Measurements from ENCODE around the gene SMIM29. TPM values are rescaled to one million over a fixed set of nuclear protein-coding genes. Genes with fewer than 3 reads are reported as not detected.

Gene SMIM29
- total and polyA plus RNA-seq, 2 donors (not counting 3 experiments of a cell fraction or from before 2014, with no cell fraction given) = 37.6 to 75.2 TPM

DNA sequence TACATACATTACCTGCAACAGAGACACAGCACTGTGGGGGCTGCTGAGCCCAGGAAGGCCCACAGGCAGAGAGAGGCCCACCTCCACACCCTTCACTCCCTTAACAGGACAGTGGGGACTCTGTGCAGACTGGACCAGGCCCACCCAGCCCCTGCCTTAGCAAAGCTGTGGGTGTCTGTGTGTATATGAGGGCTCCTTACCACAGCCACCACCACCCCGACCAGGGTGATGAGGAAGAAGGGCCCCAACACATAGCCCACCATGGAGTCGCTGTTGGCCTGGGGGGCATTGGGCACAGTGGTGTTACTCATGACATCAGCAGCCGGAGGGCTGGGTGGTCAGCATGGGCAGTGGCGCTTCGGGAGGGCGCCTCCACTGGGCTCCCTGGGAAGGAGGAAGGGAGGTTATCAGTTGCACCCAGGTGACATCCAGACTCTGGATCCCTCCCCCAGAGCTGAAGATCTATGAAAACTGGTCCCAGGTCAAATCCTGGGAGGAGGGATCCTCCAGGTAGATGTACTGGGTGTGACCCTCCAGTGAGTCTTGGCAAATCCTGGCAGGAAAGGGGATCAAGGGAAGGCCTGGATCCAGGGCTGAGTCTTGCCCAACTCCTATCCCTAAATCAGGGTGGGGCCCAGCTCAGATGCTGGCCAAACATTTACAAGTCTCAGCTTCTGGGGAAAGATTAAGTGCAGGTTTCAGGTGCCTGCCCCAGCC is 1.2 kb downstream of the SMIM29 start:
- no TSS peak for BruUV-seq (replicated peaks)
- H4K20me1 ChIP-seq (replicated peaks; ENCODE audit: control insufficient read depth, extremely low read depth, insufficient read depth, low read length) = no peaks in the 10 kb centered on the region
- H3K4me3 ChIP-seq (replicated peaks in 1 of 3; ENCODE audit: insufficient read depth in 1 of 3, low read depth in 1 of 3, low read length in 3 of 3) = no peak overlapping the region
- ChIA-PET POLR2A (interaction anchor here (0.6 to 3.4 kb wide), 4 partner anchors 11 to 52 kb away, joined by 3 to 13 read pairs (median 5); partner anchors contain the start of gene HMGA1), CTCF (interaction anchor here (1.4 to 5.8 kb wide), 4 partner anchors 11 to 170 kb away, joined by 5 to 278 read pairs (median 50); partner anchors contain the start of gene HMGA1)
- FAIRE-seq (peak; percentile 59), DNase-seq (ENCODE audit: low read depth, low spot score) (no peak)
- peak overlapping the region; percentile 88 for H3K9ac ChIP-seq (replicated peaks; ENCODE audit: extremely low read depth, insufficient read depth, low read length)
- peak overlapping the region; percentile 81 for H3K27ac ChIP-seq (ENCODE audit: insufficient read depth, low read depth, low read length)
- H2AFZ ChIP-seq (ENCODE audit: low read depth, low read length) = no peak overlapping the region
- peaks cover 4% of the 10 kb centered on the region for H3K79me2 ChIP-seq (ENCODE audit: control insufficient read depth, insufficient read depth, low read length)
- TF ChIP-seq POLR2AphosphoS5 (IDR thresholded peaks at IDR 0.05; ENCODE audit: insufficient read depth, low read depth, low read length) (no peak), EZH2 (IDR thresholded peaks at IDR 0.05; ENCODE audit: borderline replicate concordance, low read depth, low read length, severe bottlenecking) (no peak), MYC (IDR thresholded peaks at IDR 0.05; ENCODE audit: low read depth, low read length) (no peak), JUN (IDR thresholded peaks at IDR 0.05; ENCODE audit: borderline replicate concordance, insufficient read depth, insufficient read length, low read depth) (no peak), POLR2A (IDR thresholded peaks at IDR 0.05; ENCODE audit: low read depth, low read length) (no peak), GATA2 (IDR thresholded peaks at IDR 0.05; ENCODE audit: insufficient read depth, insufficient read length, low read depth, low read length) (no peak), FOS (IDR thresholded peaks at IDR 0.05; ENCODE audit: borderline replicate concordance, insufficient read depth, low read length) (no peak)
- TF ChIP-seq, protein P1, sequence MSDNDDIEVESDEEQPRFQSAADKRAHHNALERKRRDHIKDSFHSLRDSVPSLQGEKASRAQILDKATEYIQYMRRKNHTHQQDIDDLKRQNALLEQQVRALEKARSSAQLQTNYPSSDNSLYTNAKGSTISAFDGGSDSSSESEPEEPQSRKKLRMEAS (IDR thresholded peaks at IDR 0.05; ENCODE audit: insufficient read depth, insufficient read length) = no peak
- TF ChIP-seq, protein P2, sequence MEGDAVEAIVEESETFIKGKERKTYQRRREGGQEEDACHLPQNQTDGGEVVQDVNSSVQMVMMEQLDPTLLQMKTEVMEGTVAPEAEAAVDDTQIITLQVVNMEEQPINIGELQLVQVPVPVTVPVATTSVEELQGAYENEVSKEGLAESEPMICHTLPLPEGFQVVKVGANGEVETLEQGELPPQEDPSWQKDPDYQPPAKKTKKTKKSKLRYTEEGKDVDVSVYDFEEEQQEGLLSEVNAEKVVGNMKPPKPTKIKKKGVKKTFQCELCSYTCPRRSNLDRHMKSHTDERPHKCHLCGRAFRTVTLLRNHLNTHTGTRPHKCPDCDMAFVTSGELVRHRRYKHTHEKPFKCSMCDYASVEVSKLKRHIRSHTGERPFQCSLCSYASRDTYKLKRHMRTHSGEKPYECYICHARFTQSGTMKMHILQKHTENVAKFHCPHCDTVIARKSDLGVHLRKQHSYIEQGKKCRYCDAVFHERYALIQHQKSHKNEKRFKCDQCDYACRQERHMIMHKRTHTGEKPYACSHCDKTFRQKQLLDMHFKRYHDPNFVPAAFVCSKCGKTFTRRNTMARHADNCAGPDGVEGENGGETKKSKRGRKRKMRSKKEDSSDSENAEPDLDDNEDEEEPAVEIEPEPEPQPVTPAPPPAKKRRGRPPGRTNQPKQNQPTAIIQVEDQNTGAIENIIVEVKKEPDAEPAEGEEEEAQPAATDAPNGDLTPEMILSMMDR (IDR thresholded peaks at IDR 0.05; ENCODE audit: extremely low read depth in 1 of 2, insufficient read depth in 1 of 2, low read depth in 1 of 2, low read length in 2 of 2) = no peak
- intact Hi-C loops (cut with micrococcal nuclease) (loop anchor here (2.0 kb wide), 1 partner anchor 93 kb away; no protein-coding TSS in a partner anchor), dilution Hi-C loops (cut with MboI; ENCODE audit: extremely low pct_ligation_motif_present, low sequenced_read_pairs) (no loop called here)
- H3K4me1 ChIP-seq (ENCODE audit: control insufficient read depth, extremely low read depth, insufficient read depth, low read length) = peaks cover 46% of the 10 kb centered on the region
- H3K9me1 ChIP-seq (replicated peaks; ENCODE audit: control insufficient read depth, extremely low read depth, insufficient read depth, low read length) = no peaks in the 10 kb centered on the region
- H3K9me3 ChIP-seq (replicated peaks; ENCODE audit: control insufficient read depth, insufficient read depth, low read length) = no peaks in the 10 kb centered on the region
- peak overlapping the region; percentile 85 for H3K4me2 ChIP-seq (ENCODE audit: insufficient read depth, low read length)
- no peaks in the 10 kb centered on the region for H3K27me3 ChIP-seq (ENCODE audit: control insufficient read depth in 2 of 2, insufficient read depth in 2 of 2, low read length in 2 of 2)
- peaks cover 1 to 7% of the 10 kb centered on the region in 2 experiments for H3K36me3 ChIP-seq (ENCODE audit: control insufficient read depth in 2 of 2, extremely low read depth in 1 of 2, insufficient read depth in 2 of 2, low read length in 2 of 2)
